ENCODE data around the gene EEF1B2.
"Not testable (repeated sequence)": the region's sequence is repeated elsewhere in the genome, so short reads cannot be mapped to it uniquely, and the experiment has no call there.

The EEF1B2 gene

GRCh38 chr2:206149330-206149729 lies 10.4 kb upstream of the EEF1B2 start:
- H3K9me3 ChIP-seq (replicated peaks; ENCODE audit: low read length): no peaks in the 10 kb centered on the region
- peaks cover 65% of the 10 kb centered on the region for H3K36me3 ChIP-seq (ENCODE audit: insufficient read depth, low read length)
- no peaks in the 10 kb centered on the region for H3K4me1 ChIP-seq (ENCODE audit: control insufficient read depth, insufficient read depth, low read length)
- H3K4me2 ChIP-seq (ENCODE audit: low read length): no peak overlapping the region
- no peaks in the 10 kb centered on the region for H3K27me3 ChIP-seq (ENCODE audit: control insufficient read depth, insufficient read depth, low read length)
- no peak overlapping the region for H3K9ac ChIP-seq (ENCODE audit: low read depth, low read length)
- H3K4me3 ChIP-seq (ENCODE audit: low read length): no peak overlapping the region

GRCh38 chr2:206150168-206150567 lies 9.5 kb upstream of the EEF1B2 start:
- no peaks in the 10 kb centered on the region for H3K4me1 ChIP-seq (ENCODE audit: control insufficient read depth, insufficient read depth, low read length)
- no peak overlapping the region for H3K4me2 ChIP-seq (ENCODE audit: low read length)
- H3K27me3 ChIP-seq (ENCODE audit: control insufficient read depth, insufficient read depth, low read length): no peaks in the 10 kb centered on the region
- H3K9me3 ChIP-seq (replicated peaks; ENCODE audit: low read length): no peaks in the 10 kb centered on the region
- no peak overlapping the region for H3K4me3 ChIP-seq (ENCODE audit: low read length)
- H3K36me3 ChIP-seq (ENCODE audit: insufficient read depth, low read length): peaks cover 58% of the 10 kb centered on the region
- no peak overlapping the region for H3K9ac ChIP-seq (ENCODE audit: low read depth, low read length)

GRCh38 chr2:206150631-206151030 lies 9.1 kb upstream of the EEF1B2 start:
- Histone ChIP-seq H3K4me1 (ENCODE audit: control insufficient read depth, insufficient read depth, low read length) (no peaks in the 10 kb centered on the region), H3K4me3 (ENCODE audit: low read length) (no peak overlapping the region), H3K9me3 (replicated peaks; ENCODE audit: low read length) (no peaks in the 10 kb centered on the region), H3K27me3 (ENCODE audit: control insufficient read depth, insufficient read depth, low read length) (no peaks in the 10 kb centered on the region), H3K9ac (ENCODE audit: low read depth, low read length) (no peak overlapping the region), H3K36me3 (ENCODE audit: insufficient read depth, low read length) (peaks cover 53% of the 10 kb centered on the region), H3K4me2 (ENCODE audit: low read length) (no peak overlapping the region)

- no peaks in the 10 kb centered on the region for H3K9me3 ChIP-seq (replicated peaks; ENCODE audit: low read length)
- H3K4me1 ChIP-seq (ENCODE audit: control insufficient read depth, insufficient read depth, low read length): peaks cover 7% of the 10 kb centered on the region
- H3K4me2 ChIP-seq (ENCODE audit: low read length): no peak overlapping the region
- H3K36me3 ChIP-seq (ENCODE audit: insufficient read depth, low read length): peaks cover 21% of the 10 kb centered on the region
- no peak overlapping the region for H3K9ac ChIP-seq (ENCODE audit: low read depth, low read length)
- H3K4me3 ChIP-seq (ENCODE audit: low read length): no peak overlapping the region
- H3K27me3 ChIP-seq (ENCODE audit: control insufficient read depth, insufficient read depth, low read length): no peaks in the 10 kb centered on the region
These were observed 5.5 kb upstream of the EEF1B2 start for GRCh38 chr2:206154197-206154596.

- Histone ChIP-seq H3K4me1 (ENCODE audit: control insufficient read depth, insufficient read depth, low read length) (peaks cover 21% of the 10 kb centered on the region), H3K4me2 (ENCODE audit: low read length) (peak overlapping the region; percentile 87)
- not testable (repeated sequence) for H3K4me3 ChIP-seq (ENCODE audit: low read length)
These were observed 2.7 kb upstream of the EEF1B2 start for GRCh38 chr2:206157014-206157413.

GRCh38 chr2:206158563-206159345 lies 941 bp upstream of the EEF1B2 start:
- H3K27me3 ChIP-seq (ENCODE audit: control insufficient read depth, insufficient read depth, low read length): no peaks in the 10 kb centered on the region
- H3K9ac ChIP-seq (ENCODE audit: low read depth, low read length): peak overlapping the region; percentile 97
- peaks cover 28% of the 10 kb centered on the region for H3K4me1 ChIP-seq (ENCODE audit: control insufficient read depth, insufficient read depth, low read length)
- H3K4me3 ChIP-seq (ENCODE audit: low read length): peak overlapping the region; percentile 89
- H3K4me2 ChIP-seq (ENCODE audit: low read length): peak overlapping the region; percentile 87
- peaks cover 32% of the 10 kb centered on the region for H3K36me3 ChIP-seq (ENCODE audit: insufficient read depth, low read length)
- no peaks in the 10 kb centered on the region for H3K9me3 ChIP-seq (replicated peaks; ENCODE audit: low read length)

More at GRCh38 chr2:206157014-206157413, 2.7 kb upstream of the EEF1B2 start:
- H3K9me3 ChIP-seq (replicated peaks; ENCODE audit: low read length); H3K9ac ChIP-seq (ENCODE audit: low read depth, low read length); H3K27me3 ChIP-seq (ENCODE audit: control insufficient read depth, insufficient read depth, low read length): not testable (repeated sequence)
- peaks cover 16% of the 10 kb centered on the region for H3K36me3 ChIP-seq (ENCODE audit: insufficient read depth, low read length)

GRCh38 chr2:206160125-206160806 lies 571 bp downstream of the EEF1B2 start:
- Histone ChIP-seq H3K36me3 (ENCODE audit: insufficient read depth, low read length) (peaks cover 35% of the 10 kb centered on the region), H3K4me2 (ENCODE audit: low read length) (peak overlapping the region; percentile 89), H3K4me3 (ENCODE audit: low read length) (peak overlapping the region; percentile 89), H3K9ac (ENCODE audit: low read depth, low read length) (peak overlapping the region; percentile 97), H3K9me3 (replicated peaks; ENCODE audit: low read length) (no peaks in the 10 kb centered on the region), H3K27me3 (ENCODE audit: control insufficient read depth, insufficient read depth, low read length) (no peaks in the 10 kb centered on the region), H3K4me1 (ENCODE audit: control insufficient read depth, insufficient read depth, low read length) (peaks cover 28% of the 10 kb centered on the region)

- H3K4me3 ChIP-seq (ENCODE audit: low read length): peak overlapping the region; percentile 89
- peak overlapping the region; percentile 89 for H3K4me2 ChIP-seq (ENCODE audit: low read length)
- H3K27me3 ChIP-seq (ENCODE audit: control insufficient read depth, insufficient read depth, low read length): no peaks in the 10 kb centered on the region
- no peaks in the 10 kb centered on the region for H3K9me3 ChIP-seq (replicated peaks; ENCODE audit: low read length)
- H3K9ac ChIP-seq (ENCODE audit: low read depth, low read length): peak overlapping the region; percentile 97
- peaks cover 35% of the 10 kb centered on the region for H3K36me3 ChIP-seq (ENCODE audit: insufficient read depth, low read length)
- H3K4me1 ChIP-seq (ENCODE audit: control insufficient read depth, insufficient read depth, low read length): peaks cover 28% of the 10 kb centered on the region
These were observed 1.1 kb downstream of the EEF1B2 start for GRCh38 chr2:206160807-206161179.

- peaks cover 26% of the 10 kb centered on the region for H3K4me1 ChIP-seq (ENCODE audit: control insufficient read depth, insufficient read depth, low read length)
- H3K27me3 ChIP-seq (ENCODE audit: control insufficient read depth, insufficient read depth, low read length); H3K4me3 ChIP-seq (ENCODE audit: low read length); H3K9ac ChIP-seq (ENCODE audit: low read depth, low read length); H3K9me3 ChIP-seq (replicated peaks; ENCODE audit: low read length): not testable (repeated sequence)
- peak overlapping the region; percentile 4 for H3K4me2 ChIP-seq (ENCODE audit: low read length)
- peaks cover 35% of the 10 kb centered on the region for H3K36me3 ChIP-seq (ENCODE audit: insufficient read depth, low read length)
These were observed 2.7 kb downstream of the EEF1B2 start for GRCh38 chr2:206162401-206162800.

GRCh38 chr2:206163251-206163880 lies 3.7 kb downstream of the EEF1B2 start:
- no peaks in the 10 kb centered on the region for H3K27me3 ChIP-seq (ENCODE audit: control insufficient read depth, insufficient read depth, low read length)
- H3K36me3 ChIP-seq (ENCODE audit: insufficient read depth, low read length): peaks cover 39% of the 10 kb centered on the region
- H3K4me1 ChIP-seq (ENCODE audit: control insufficient read depth, insufficient read depth, low read length): peaks cover 22% of the 10 kb centered on the region
- no peaks in the 10 kb centered on the region for H3K9me3 ChIP-seq (replicated peaks; ENCODE audit: low read length)
- no peak overlapping the region for H3K4me3 ChIP-seq (ENCODE audit: low read length)
- H3K4me2 ChIP-seq (ENCODE audit: low read length): no peak overlapping the region
- H3K9ac ChIP-seq (ENCODE audit: low read depth, low read length): no peak overlapping the region

GRCh38 chr2:206164261-206164862 lies 4.7 kb downstream of the EEF1B2 start:
- H3K9me3 ChIP-seq (replicated peaks; ENCODE audit: low read length): no peaks in the 10 kb centered on the region

More at GRCh38 chr2:206164261-206164862, 4.7 kb downstream of the EEF1B2 start:
- Histone ChIP-seq H3K4me2 (ENCODE audit: low read length) (no peak overlapping the region), H3K4me1 (ENCODE audit: control insufficient read depth, insufficient read depth, low read length) (peaks cover 22% of the 10 kb centered on the region), H3K4me3 (ENCODE audit: low read length) (no peak overlapping the region), H3K27me3 (ENCODE audit: control insufficient read depth, insufficient read depth, low read length) (no peaks in the 10 kb centered on the region), H3K9ac (ENCODE audit: low read depth, low read length) (no peak overlapping the region), H3K36me3 (ENCODE audit: insufficient read depth, low read length) (peaks cover 39% of the 10 kb centered on the region)
